ENCODE measurements around the gene LRRC3. TPM values are rescaled to one million over a fixed set of nuclear protein-coding genes. Genes with fewer than 3 reads are reported as not detected.

The LRRC3 gene
- total and polyA plus RNA-seq, 2 of the 4 experiments (the other 2 are of a cell fraction) = under 0.01 to 0.38 TPM

DNA sequence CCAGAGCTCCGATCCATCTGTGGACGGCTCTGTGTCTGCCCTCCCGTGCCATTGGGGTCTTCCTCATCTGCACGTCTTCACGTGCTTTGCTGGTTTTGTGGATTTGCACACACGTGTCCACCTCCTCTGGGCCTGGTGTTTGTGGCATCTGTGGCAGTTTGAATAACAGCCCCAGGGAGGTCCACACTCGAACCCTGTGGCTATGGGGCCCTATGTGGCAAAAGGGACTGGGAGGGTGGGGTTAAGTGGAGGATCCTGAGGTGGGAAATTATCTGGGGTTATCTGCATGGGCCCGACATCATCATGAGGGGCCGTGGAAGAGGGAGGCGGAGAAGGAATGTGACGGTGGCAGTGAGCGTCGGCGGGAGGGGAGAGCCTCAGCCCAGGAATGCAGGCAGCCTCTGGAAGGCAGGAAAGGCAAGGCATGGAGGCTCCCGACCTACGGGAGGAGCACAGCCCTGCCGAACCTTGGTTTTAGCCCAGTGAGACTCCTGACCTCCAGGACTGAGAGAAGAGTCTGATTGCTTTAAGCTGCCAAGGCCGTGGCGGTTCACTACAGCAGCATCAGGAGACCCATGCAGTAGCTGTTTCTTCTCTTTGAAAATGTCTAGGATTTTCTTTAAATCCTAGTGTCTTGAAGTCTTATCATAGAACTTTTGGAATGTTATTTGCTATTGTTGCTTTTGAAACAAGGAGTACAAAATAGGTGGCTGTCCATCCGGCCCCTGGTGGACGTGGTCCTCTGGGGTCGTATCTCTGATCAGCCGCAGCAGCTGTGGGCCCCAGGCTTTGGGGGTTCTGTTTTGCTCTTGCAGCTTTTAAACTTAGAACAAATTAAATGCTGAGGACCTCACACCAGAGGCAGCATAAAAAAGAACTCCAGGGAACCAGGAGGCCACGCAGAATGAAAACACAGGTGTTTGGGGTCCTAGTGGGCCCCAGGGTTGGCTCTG is 40.0 kb upstream of the LRRC3 start (continued):
- TF ChIP-seq CEBPB (IDR thresholded peaks at IDR 0.05; ENCODE audit: low read depth, low read length) = no peak

DNA sequence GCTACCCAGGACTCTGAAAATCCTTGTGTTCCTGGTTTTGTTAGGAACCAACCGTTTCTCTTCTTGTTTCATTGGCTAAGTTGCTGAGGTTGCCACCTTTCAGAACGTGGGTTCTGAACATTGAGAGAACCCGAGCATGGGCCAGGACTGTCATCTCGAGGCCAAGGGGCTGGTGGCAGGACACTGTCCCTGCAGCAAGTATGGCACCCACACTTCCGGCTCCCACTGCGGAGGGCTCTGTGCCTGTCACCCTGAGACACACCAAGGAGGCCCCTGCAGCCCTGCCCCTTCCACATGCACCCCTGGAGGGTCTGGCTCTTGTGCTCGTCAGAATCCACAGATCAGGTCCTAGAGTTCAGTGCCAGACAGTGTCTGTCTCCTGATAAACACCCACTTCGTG is 39.1 kb upstream of the LRRC3 start:
- Histone ChIP-seq H3K79me1 (ENCODE audit: low read depth in 1 of 2, low read length in 2 of 2) (no peaks in the 10 kb centered on the region), H3K27ac (ENCODE audit: insufficient read depth, low read length) (no peak overlapping the region), H4K5ac (ENCODE audit: low read depth, low read length) (no peak overlapping the region), H3K18ac (ENCODE audit: low read depth, low read length) (no peak overlapping the region), H2BK20ac (ENCODE audit: low read depth, low read length) (no peak overlapping the region), H4K8ac (ENCODE audit: low read depth in 2 of 2, low read length in 2 of 2) (no peak overlapping the region), H2BK15ac (ENCODE audit: low read depth, low read length) (no peak overlapping the region), H3K4me2 (ENCODE audit: low read depth, low read length) (no peak overlapping the region), H3K23ac (ENCODE audit: low read depth, low read length) (no peak overlapping the region), H3K4me3 (ENCODE audit: insufficient read depth, low read depth, low read length) (no peak overlapping the region), H3K36me3 (ENCODE audit: control insufficient read depth, insufficient read depth, low read length) (no peaks in the 10 kb centered on the region), H3K9me3 (ENCODE audit: control insufficient read depth, insufficient read depth, low read length) (peaks cover 32% of the 10 kb centered on the region), H4K20me1 (ENCODE audit: insufficient read depth, low read length) (no peaks in the 10 kb centered on the region), H2BK120ac (ENCODE audit: low read depth, low read length) (no peak overlapping the region), H4K91ac (ENCODE audit: insufficient read depth, low read depth, low read length) (no peak overlapping the region), H3K4me1 (ENCODE audit: control insufficient read depth, insufficient read depth, low read length) (no peaks in the 10 kb centered on the region), H3K14ac (replicated peaks; ENCODE audit: low read depth, low read length) (no peak overlapping the region), H3K9ac (ENCODE audit: low read depth, low read length) (no peak overlapping the region), H2AFZ (replicated peaks; ENCODE audit: low read length, poor library complexity) (no peak overlapping the region), H2BK5ac (ENCODE audit: low read depth, low read length, poor library complexity, severe bottlenecking) (no peak overlapping the region), H2AK5ac (ENCODE audit: low read depth, low read length) (no peak overlapping the region), H3K4ac (ENCODE audit: low read depth, low read length) (no peak overlapping the region), H3K56ac (ENCODE audit: extremely low read depth, insufficient read depth, low read length) (no peak overlapping the region), H2AK9ac (replicated peaks; ENCODE audit: low read depth, low read length, poor library complexity) (no peak overlapping the region), H3K27me3 (ENCODE audit: control insufficient read depth, insufficient read depth, low read length) (no peaks in the 10 kb centered on the region), H3K9me1 (ENCODE audit: insufficient read depth, low read length) (no peaks in the 10 kb centered on the region)
- dilution Hi-C loops (cut with HindIII; ENCODE audit: low sequenced_read_pairs, unreplicated experiment) = no loop called here
- ChIA-PET POLR2A (ENCODE audit: unreplicated experiment) (no interaction called here), CTCF (no interaction called here)
- BruUV-seq (replicated peaks) = no TSS peak
- ATAC-seq (ENCODE audit: low read depth) (no peak), DNase-seq (no peak)
- WGBS, 2 experiments (ENCODE audit: extremely low coverage in 2 of 2, insufficient read length in 1 of 2) = no CpG with 5 or more reads among the region's 8 CpGs
- TF ChIP-seq USF2 (IDR thresholded peaks at IDR 0.05; ENCODE audit: low read depth, low read length) = no peak
- TF ChIP-seq CHD1 (IDR thresholded peaks at IDR 0.05; ENCODE audit: low read depth, low read length) = no peak
- TF ChIP-seq MXI1 (IDR thresholded peaks at IDR 0.05; ENCODE audit: borderline replicate concordance, low read depth, low read length) = no peak
- no peak for TF ChIP-seq FOS (IDR thresholded peaks at IDR 0.05; ENCODE audit: low read depth, low read length)
- no peak for TF ChIP-seq MAZ (IDR thresholded peaks at IDR 0.05; ENCODE audit: borderline replicate concordance, low read depth, low read length)
- no peak for TF ChIP-seq MAFK (IDR thresholded peaks at IDR 0.05; ENCODE audit: low read depth, low read length)
- intact Hi-C loops (cut with micrococcal nuclease) = no loop called here
- in situ Hi-C loops (cut with MboI; ENCODE audit: low sequenced_read_pairs) = no loop called here

All from IMR-90 (cell line).